ENCODE results near the gene CD300C.

Gene CD300C

GRCh38 chr17:74497471-74497870 lies 48.4 kb downstream of the CD300C start:
- no peak overlapping the region for H3K4me3 ChIP-seq (ENCODE audit: insufficient read depth, low read length, poor library complexity, severe bottlenecking)
- H4K20me1 ChIP-seq (ENCODE audit: low read depth, low read length): no peaks in the 10 kb centered on the region
- H3K27ac ChIP-seq (ENCODE audit: low read depth, low read length): no peak overlapping the region
- no peaks in the 10 kb centered on the region for H3K27me3 ChIP-seq (ENCODE audit: low read length)
- H3K79me2 ChIP-seq (ENCODE audit: insufficient read depth, low read length): no peaks in the 10 kb centered on the region
- TF ChIP-seq CTCF (IDR thresholded peaks at IDR 0.05; ENCODE audit: insufficient read depth, low read length, poor library complexity, severe bottlenecking) (no peak), EZH2phosphoT487 (conservative IDR thresholded peaks at IDR 0.05; ENCODE audit: low read length) (no peak)
- no peaks in the 10 kb centered on the region for H3K9me2 ChIP-seq (replicated peaks; ENCODE audit: insufficient read depth, low read length)
- no peak overlapping the region for H3K4me2 ChIP-seq (ENCODE audit: low read depth, low read length, poor library complexity, severe bottlenecking)
- H3F3A ChIP-seq (ENCODE audit: insufficient read depth): no peaks in the 10 kb centered on the region
- H2AFZ ChIP-seq (ENCODE audit: low read depth, low read length, severe bottlenecking): no peak overlapping the region
- no peaks in the 10 kb centered on the region for H3K36me3 ChIP-seq (ENCODE audit: low read length)
- no peaks in the 10 kb centered on the region for H3K9me3 ChIP-seq (ENCODE audit: insufficient read depth, low read length)
- H3K9ac ChIP-seq (ENCODE audit: low read length): no peak overlapping the region

GRCh38 chr17:74493331-74493833 lies 52.5 kb downstream of the CD300C start:
- no peak overlapping the region for H3K4me2 ChIP-seq (ENCODE audit: low read depth, low read length, poor library complexity, severe bottlenecking)
- no peaks in the 10 kb centered on the region for H3K9me3 ChIP-seq (ENCODE audit: insufficient read depth, low read length)
- H3K27me3 ChIP-seq (ENCODE audit: low read length): no peaks in the 10 kb centered on the region
- TF ChIP-seq CTCF (IDR thresholded peaks at IDR 0.05; ENCODE audit: insufficient read depth, low read length, poor library complexity, severe bottlenecking) (peak; percentile 67), EZH2phosphoT487 (conservative IDR thresholded peaks at IDR 0.05; ENCODE audit: low read length) (no peak)
- H3F3A ChIP-seq (ENCODE audit: insufficient read depth): no peaks in the 10 kb centered on the region
- no peaks in the 10 kb centered on the region for H3K9me2 ChIP-seq (replicated peaks; ENCODE audit: insufficient read depth, low read length)
- no peaks in the 10 kb centered on the region for H3K79me2 ChIP-seq (ENCODE audit: insufficient read depth, low read length)
- H2AFZ ChIP-seq (ENCODE audit: low read depth, low read length, severe bottlenecking): no peak overlapping the region
- no peak overlapping the region for H3K9ac ChIP-seq (ENCODE audit: low read length)
- H3K27ac ChIP-seq (ENCODE audit: low read depth, low read length): no peak overlapping the region
- no peak overlapping the region for H3K4me3 ChIP-seq (ENCODE audit: insufficient read depth, low read length, poor library complexity, severe bottlenecking)
- no peaks in the 10 kb centered on the region for H3K36me3 ChIP-seq (ENCODE audit: low read length)
- no peaks in the 10 kb centered on the region for H4K20me1 ChIP-seq (ENCODE audit: low read depth, low read length)

- no peaks in the 10 kb centered on the region for H4K20me1 ChIP-seq (ENCODE audit: low read depth, low read length)
- H3K9ac ChIP-seq (ENCODE audit: low read length): no peak overlapping the region
- H3K36me3 ChIP-seq (ENCODE audit: low read length): no peaks in the 10 kb centered on the region
- H3K9me3 ChIP-seq (ENCODE audit: insufficient read depth, low read length): no peaks in the 10 kb centered on the region
- no peak overlapping the region for H2AFZ ChIP-seq (ENCODE audit: low read depth, low read length, severe bottlenecking)
- H3K4me3 ChIP-seq (ENCODE audit: insufficient read depth, low read length, poor library complexity, severe bottlenecking): no peak overlapping the region
- H3K9me2 ChIP-seq (replicated peaks; ENCODE audit: insufficient read depth, low read length): no peaks in the 10 kb centered on the region
- H3F3A ChIP-seq (ENCODE audit: insufficient read depth): no peaks in the 10 kb centered on the region
- H3K27me3 ChIP-seq (ENCODE audit: low read length): no peaks in the 10 kb centered on the region
- no peaks in the 10 kb centered on the region for H3K79me2 ChIP-seq (ENCODE audit: insufficient read depth, low read length)
- no peak overlapping the region for H3K27ac ChIP-seq (ENCODE audit: low read depth, low read length)
- TF ChIP-seq EZH2phosphoT487 (conservative IDR thresholded peaks at IDR 0.05; ENCODE audit: low read length): no peak
- no peak for TF ChIP-seq CTCF (IDR thresholded peaks at IDR 0.05; ENCODE audit: insufficient read depth, low read length, poor library complexity, severe bottlenecking)
- H3K4me2 ChIP-seq (ENCODE audit: low read depth, low read length, poor library complexity, severe bottlenecking): no peak overlapping the region
These were observed 54.3 kb downstream of the CD300C start for GRCh38 chr17:74491626-74492025.

Data from SU-DHL-6 (cell line).